ENCODE results near the gene GRIN3A.
"Not testable (repeated sequence)": the region's sequence is repeated elsewhere in the genome, so short reads cannot be mapped to it uniquely, and the experiment has no call there.

The GRIN3A gene

DNA sequence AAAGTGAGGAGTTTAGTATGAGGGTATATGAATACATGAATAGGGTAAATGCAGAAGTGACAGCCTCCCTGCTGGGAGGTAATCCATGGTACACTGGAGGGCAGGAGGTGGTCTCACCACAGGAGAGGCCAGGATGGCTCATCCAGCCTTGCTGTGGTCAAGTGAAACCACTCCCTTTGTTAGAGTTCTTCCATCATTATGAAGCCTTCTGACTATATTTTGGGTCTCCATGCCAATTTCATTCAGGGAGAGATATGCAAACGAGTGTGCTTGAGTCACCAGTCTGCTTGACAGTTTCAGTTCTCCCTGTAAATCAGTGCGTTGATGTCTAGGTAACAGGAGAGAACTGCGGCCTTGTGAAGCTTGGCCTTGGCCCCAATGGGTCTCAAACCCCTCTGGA lies 160.1 kb downstream of the GRIN3A start:
- DNase-seq (ENCODE audit: low spot score) = no peak

- no peak for DNase-seq (ENCODE audit: low spot score)
Observed at GRCh38 chr9:101574731-101575333, 163.6 kb downstream of the GRIN3A start.

DNA sequence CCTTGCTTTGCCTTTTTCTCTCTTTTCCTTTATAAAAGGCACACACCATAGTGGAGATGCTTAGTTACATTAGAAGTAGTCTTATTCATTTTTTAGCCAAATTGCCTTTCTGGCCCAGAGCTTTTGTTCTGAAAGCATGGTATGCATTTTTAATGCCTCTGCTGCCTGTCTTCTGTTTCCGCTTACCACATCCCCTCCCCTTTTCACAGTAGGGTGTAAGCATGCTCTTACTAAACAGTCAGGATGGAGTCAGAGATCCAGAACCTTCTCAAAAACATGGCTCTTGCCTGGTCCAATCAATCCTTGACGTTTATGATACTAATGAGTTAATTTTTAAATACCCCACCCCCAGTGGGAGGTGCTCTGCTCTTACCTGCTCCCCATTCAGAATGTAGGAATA lies 166.1 kb downstream of the GRIN3A start:
- no peak for DNase-seq (ENCODE audit: low spot score)

- DNase-seq (ENCODE audit: low spot score) = no peak
Observed at GRCh38 chr9:101571114-101571513, 167.3 kb downstream of the GRIN3A start.

GRCh38 chr9:101569741-101570501 lies 168.5 kb downstream of the GRIN3A start:
- no peak for DNase-seq (ENCODE audit: low spot score)

DNA sequence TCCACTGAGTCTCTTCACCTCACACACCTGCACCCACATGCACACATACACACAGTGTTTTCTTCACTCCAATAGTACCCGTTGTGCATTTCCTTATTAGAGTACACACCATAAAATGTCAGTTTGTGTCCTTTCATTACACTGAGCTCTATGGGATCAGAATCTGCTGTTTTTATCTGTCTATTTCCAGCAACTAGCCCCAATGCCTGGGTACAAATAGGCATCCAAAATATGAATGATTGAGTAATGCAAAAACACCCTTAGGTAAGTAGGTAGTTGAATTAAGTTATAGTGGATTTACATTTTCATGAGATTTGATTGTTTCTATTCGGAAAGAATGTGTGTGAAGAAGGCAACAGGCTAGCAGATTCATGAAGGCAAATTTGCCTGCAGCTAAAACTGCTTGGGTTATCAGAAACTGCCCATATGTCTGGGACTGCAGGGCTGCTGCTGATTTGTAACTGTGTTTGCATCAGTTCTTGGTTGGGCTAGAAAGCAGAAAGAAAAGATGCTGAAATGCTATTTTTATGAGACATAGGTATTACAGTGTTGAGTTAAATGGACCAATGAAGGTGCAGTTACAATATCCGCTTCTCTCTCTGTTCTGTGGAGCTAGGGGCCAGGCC lies 170.6 kb downstream of the GRIN3A start:
- no peak for DNase-seq (ENCODE audit: low spot score)

DNA sequence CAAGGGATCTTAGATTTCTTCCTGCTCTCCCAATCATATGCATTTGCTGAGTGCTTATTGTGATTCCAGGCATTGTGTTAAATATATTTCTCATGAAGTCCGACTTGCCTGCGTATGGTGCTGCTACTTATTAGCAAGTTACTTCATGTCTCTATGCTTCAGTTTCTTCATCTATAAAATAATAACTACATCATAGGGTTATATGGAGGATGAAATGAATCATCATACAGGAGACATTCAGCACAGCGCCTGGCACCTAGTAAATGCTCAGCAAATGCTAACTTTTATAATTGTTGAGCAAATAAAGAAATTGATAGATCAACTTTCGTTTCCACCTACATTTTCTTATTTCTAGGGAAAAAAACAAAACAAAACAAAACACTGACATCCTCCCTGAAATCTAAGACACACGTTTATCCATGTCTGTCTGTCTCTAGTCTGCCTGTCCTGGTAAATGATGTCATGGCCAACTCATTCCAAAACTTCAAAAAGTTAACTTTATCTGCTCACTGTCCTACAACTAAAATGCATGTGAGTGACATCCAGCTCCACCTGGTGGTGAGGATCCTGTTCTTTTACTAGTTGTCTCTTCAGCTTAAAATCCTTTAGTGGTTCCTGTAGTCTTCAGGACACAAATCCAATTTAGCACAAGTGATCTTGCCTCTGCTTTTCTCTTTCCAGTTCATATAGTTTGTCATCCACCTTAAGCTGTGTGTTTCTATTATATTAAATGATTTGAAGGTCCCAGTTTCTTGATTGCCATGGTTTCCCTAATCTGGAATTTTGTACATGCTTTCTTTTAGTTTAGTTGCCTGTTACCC lies 171.3 kb downstream of the GRIN3A start:
- peak; percentile 39 for DNase-seq (ENCODE audit: low spot score)

GRCh38 chr9:101564252-101564651 lies 174.2 kb downstream of the GRIN3A start:
- DNase-seq (ENCODE audit: low spot score) = no peak

GRCh38 chr9:101562966-101563365 lies 175.5 kb downstream of the GRIN3A start:
- peak; percentile 82 for DNase-seq (ENCODE audit: low spot score)

GRCh38 chr9:101561740-101562139 lies 176.7 kb downstream of the GRIN3A start:
- DNase-seq (ENCODE audit: low spot score) = no peak

DNA sequence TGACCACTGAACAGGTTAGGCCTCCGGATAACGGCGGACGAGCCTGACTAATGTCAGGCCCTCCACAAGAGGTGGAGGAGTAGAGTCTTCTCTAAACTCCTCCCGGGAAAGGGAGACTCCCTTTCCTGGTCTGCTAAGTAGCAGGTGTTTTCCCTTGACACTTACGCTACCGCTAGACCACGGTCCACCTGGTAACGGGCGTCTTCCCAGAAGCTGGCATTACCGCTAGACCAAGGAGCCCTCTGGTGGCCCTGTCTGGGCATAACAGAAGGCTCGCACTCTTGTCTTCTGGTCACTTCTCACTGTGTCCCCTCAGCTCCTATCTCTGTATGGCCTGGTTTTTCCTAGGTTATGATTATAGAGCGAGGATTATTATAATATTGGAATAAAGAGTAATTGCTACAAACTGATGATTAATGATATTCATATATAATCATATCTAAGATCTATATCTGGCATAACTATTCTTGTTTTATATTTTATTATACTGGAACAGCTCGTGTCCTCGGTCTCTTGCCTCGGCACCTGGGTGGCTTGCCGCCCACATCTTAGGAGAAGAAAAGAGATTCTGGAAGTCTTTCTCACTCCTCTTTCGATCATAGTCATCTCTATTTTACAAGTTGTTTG lies 188.9 kb downstream of the GRIN3A start:
- DNase-seq (ENCODE audit: low spot score) = not testable (repeated sequence)

DNA sequence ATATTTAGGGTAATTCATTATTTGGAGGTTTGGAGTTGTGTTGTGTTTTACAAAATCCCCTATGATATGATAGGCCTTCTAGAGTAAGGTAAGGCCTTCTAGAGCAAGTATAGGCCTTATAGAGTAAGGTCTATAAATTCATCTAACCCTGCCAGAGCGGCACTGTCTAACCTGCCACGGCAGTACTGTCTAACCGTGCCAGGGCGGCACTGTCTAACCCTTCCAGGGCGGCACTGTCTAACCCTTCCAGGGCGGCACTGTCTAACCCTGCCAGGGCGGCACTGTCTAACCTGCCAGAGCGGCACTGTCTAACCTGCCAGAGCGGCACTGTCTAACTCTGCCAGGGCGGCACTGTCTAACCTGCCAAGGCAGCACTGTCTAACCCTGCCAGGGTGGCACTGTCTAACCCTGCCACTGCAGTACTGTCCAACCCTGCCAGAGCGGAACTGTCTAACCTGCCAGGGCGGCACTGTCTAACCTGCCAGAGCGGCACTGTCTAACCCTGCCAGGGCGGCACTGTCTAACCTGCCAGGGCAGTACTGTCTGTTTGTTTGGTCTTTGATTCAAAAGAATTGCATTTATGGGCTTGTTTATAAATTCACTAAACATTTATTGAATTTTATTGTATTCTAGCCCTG lies 195.2 kb downstream of the GRIN3A start:
- DNase-seq (ENCODE audit: low spot score) = no peak

- DNase-seq (ENCODE audit: low spot score) = no peak
Observed at GRCh38 chr9:101540069-101540468, 198.4 kb downstream of the GRIN3A start.

DNA sequence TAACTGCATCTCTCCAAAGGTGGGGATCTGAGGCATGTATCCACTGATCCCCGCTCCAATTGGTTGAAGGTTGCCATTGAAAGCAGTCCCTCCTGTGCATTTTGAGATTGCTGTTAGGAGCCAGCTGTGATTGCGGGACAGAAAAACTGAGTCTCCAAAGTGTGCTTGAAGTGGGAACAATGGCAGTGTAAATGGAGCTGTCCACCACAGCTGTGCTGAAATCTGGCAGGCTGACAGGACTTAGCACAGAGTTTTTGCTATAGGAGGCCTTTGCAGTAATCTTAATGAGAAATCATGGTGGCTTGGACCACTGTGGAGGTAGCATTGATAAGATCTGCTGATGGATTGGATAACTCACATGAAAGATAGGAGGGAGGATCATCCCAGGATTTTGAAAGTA lies 201.5 kb downstream of the GRIN3A start:
- DNase-seq (ENCODE audit: low spot score) = peak; percentile 30

- DNase-seq (ENCODE audit: low spot score) = no peak
Observed at GRCh38 chr9:101536351-101536750, 202.1 kb downstream of the GRIN3A start.

DNA sequence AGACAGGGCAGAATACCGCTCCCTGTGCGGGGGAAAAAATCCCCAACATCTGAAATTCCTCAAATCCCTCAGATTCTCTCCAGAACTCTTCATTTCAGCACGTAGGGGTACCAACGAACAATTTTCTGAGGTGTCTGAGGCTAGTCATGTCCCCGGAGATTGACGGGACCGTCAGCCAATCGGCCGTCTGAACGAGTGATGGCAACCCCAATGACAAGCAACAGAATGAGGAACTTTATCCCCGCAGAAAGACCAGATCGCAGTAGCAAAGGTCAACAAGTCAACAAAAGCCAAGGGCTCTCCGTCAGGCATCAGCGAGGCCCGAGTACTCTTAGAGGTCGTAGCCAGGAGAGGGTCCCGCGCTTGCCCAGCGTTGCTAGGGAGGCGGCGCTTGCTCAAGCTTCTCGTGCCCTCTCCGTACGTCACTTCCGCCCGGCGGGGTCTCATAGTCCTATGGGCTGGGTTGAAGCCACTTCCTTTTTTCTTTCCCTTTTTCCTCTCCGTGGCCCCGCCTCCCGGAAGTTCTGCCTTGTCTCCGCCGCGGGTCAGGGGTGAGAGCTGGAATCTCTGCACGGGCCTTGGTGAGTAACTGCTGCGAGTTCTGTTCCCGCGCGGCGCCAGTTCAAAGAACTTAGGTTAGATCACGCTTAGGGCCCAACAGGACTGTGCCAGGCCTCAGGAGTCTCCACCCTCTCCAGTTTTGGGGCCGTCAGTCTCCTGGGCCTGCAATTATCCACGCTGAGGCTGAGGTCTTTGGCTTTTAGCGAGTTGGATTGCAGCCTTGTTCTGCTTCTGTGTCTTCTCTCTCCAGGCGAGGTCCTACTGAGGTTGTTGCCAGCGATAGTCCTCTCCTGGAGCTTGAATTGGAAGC lies 204.9 kb downstream of the GRIN3A start, which contains the start of gene RNF20:
Gene RNF20 (plus strand): TSS at position 520 of the 871 bp plus-strand sequence. CDS start 1,571 bp downstream, outside the sequence.
- DNase-seq (ENCODE audit: low spot score) = peak; percentile 98

GRCh38 chr9:101530076-101530711 lies 208.3 kb downstream of the GRIN3A start:
- peak; percentile 76 for DNase-seq (ENCODE audit: low spot score)

GRCh38 chr9:101528015-101528414 lies 210.4 kb downstream of the GRIN3A start:
- no peak for DNase-seq (ENCODE audit: low spot score)

DNA sequence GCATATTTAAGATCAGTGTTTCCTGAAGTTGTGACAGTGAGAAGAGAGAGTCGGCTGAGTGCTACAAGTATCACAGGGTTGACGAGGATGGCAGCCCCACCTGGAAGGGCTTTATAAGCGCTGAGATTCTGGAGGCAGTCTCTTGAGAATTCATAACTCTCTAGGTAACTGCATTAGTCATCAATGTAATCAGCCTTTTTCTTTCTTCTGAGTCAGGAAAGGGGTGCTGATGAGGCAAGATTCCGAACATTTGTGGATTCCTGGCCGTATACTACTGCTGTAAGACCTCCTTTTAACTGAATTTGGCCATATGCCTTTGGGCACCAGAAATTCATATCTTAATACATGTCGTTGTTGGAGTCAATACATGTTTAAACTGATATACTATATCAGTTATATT lies 211.4 kb downstream of the GRIN3A start:
- no peak for DNase-seq (ENCODE audit: low spot score)

DNA sequence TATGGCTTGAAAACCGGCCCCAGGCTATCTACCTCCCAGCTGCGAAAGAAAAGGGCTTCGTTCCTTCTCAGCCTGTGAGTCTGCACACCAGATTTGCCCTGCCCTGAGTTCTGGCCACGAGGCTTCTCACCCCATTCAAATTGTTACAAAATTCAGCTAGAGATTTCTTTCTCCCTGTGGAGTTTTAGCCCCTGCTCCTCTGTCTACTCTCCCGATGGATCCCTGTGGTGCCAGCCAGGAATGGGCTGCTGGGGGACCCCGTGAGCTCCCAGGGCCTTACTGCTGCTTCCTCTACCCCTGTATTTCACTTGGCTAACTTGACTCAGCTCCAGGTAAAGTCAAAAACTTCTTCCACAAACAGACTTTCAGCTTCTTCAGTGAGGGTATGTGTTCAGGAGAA lies 214.1 kb downstream of the GRIN3A start:
- no peak for DNase-seq (ENCODE audit: low spot score)
